Right renal pelvis (tissue), 4 donors: ENCODE data around the gene UBXN6. TPM values are rescaled to one million over a fixed set of nuclear protein-coding genes. Genes with fewer than 3 reads are reported as not detected.

ENCODE experiments used
- DNase-seq, 4 donors: peaks; one replicate each; pipeline ENCODE4 v3.0.0-alpha.2; 2013; ENCODE audit warnings: low read depth in 4 of 4, low spot score in 3 of 4, missing footprints in 1 of 4
- polyA plus RNA-seq, 4 donors: library from polyadenylated mRNA; unstranded; fragments of 120-200 nt; gene quantifications; one replicate each; pipeline ENCODE4 v1.2.1, GENCODE V29; 2013; ENCODE audit not compliant: insufficient read length in 4 of 4

UBXN6 gene
- polyA plus RNA-seq, 4 donors = 94.1 to 127 (median 100) TPM

DNA sequence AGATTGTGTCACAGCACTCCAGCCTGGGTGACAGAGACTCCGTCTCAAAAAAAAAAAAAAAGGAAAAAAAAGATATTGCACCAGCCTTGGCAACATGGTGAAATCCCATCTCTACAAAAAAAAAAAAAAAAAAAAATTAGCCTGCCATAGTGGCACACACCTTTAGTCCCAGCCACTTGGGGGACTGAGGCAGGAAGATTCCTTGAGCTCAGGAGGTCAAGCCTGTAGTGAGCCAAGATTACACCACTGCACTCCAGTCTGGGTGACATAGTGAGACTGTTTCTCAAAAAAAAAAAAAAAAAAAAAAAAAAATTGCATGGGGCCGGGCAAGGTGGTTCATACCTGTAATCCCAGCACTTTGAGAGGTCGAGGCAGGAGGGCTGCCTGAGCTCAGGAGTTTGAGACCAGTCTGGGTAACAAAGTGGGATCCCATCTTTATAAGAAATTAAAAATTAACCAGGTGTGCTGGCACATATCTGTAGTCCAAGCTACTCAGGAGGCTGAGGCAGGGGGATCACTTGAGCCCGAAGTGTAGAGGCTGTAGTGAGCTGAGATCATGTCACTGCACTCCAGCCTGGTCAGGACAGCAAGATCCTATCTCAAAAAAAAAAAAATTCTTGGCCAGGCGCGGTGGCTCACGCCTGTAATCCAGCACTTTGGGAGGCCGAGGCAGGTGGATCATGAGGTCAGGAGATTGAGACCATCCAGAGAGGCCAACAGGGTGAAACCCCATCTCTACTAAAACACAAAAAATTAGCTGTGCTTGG, 7.4 kb upstream of the UBXN6 start:
- DNase-seq = no peak

- peak in 2 of 4 donors; percentile 35 to 59 for DNase-seq
Measured at GRCh38 chr19:4456843-4457653, 546 bp downstream of the UBXN6 start.

GRCh38 chr19:4456476-4456842, 1.1 kb downstream of the UBXN6 start:
- DNase-seq = no peak

DNA sequence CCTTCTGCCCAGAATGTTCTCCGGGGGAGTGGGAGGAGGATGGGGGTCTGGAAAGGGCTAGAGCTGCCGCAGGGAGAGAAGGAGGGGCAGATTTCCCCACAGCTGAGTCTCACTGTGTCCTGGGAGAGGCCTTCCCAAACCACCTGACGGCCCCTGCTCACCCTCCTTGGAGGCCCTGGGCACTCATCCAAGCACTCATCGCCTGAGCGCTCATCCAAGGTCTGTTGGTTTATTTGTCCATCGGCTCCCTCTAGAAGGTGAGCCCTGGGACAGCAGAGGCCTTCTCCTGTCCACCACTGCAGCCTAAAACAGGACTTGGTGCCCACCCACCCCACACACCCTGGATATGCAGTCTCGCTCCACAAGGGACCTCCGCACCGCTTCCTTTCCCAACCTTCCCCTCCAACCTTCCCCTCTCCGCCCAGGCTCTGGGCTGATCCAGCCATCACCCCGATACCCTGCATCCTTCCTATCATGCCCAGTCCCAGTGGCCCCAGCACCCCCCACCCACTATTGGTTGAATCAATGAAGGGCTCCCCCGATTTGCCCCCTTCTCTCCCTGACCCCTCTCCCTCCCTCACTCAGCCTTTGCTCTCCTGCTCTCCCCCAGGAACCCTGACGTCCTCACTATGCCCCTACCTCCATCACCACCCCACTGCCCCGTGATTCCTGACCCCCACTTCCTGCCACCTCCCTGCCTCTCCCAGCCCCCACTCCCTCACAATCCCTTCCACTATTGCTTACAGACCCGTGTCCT, 1.7 kb downstream of the UBXN6 start:
- DNase-seq = peak in 2 of 4 donors; percentile 60 to 65

GRCh38 chr19:4454747-4455718, 2.6 kb downstream of the UBXN6 start:
- DNase-seq = no peak

GRCh38 chr19:4453232-4454179, 4.1 kb downstream of the UBXN6 start:
- DNase-seq = no peak

DNA sequence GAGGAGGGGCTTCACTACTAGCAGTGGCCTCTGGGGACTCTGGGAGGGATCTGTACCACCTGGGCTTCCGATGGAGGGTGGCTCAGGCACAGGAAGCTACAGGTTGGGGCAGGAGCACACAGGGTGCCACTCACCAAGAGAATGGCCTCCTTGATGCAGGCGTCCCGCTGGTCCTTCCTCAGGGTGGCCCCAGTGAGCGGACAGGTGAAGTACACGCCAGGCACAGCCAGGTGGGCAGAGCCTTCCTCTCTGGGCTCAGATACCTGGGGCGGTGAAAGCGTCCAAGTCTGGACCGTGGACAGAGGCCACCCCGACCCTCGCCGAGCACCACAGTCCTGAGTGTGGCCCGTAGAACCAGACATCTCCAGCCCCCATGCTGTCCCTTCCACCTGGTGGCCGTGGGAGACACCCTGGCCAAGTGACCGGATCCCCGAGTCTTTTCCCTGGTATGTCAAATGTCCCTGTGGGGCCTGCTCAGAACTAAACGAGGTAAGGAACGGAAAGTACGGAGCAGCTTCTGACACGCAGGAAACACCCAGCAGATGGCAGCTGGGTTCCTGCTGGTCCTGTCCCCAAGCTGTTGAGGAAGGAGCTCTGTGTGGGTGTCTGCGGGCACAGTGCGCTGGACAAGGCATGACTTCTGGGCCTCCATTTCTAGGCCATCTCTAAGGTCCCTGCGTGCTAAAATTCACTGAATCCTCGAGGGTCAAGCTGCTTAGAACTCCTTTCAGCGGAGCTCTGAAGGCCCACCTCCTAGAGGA, 5.2 kb downstream of the UBXN6 start:
- no peak for DNase-seq

DNA sequence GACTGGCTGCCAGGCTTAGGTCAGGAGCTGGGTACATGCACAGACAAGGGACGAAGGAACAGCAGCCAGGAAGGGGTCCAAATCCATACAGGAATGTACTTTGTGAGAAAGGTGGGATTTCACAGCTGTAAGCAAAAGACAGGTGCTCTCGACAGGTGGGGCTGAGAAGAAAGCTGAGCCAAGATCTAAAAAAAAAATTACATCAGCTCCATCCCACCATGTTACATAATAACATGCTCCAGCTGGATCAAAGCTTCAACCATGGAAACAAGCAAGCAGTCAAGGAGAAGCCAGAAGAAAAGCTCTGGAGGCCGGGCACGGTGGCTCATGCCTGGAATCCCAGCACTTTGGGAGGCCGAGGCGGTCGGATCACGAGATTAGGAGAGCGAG, 8.0 kb downstream of the UBXN6 start:
- no peak for DNase-seq

- DNase-seq = no peak
Measured at GRCh38 chr19:4449022-4449638, 8.5 kb downstream of the UBXN6 start.

DNA sequence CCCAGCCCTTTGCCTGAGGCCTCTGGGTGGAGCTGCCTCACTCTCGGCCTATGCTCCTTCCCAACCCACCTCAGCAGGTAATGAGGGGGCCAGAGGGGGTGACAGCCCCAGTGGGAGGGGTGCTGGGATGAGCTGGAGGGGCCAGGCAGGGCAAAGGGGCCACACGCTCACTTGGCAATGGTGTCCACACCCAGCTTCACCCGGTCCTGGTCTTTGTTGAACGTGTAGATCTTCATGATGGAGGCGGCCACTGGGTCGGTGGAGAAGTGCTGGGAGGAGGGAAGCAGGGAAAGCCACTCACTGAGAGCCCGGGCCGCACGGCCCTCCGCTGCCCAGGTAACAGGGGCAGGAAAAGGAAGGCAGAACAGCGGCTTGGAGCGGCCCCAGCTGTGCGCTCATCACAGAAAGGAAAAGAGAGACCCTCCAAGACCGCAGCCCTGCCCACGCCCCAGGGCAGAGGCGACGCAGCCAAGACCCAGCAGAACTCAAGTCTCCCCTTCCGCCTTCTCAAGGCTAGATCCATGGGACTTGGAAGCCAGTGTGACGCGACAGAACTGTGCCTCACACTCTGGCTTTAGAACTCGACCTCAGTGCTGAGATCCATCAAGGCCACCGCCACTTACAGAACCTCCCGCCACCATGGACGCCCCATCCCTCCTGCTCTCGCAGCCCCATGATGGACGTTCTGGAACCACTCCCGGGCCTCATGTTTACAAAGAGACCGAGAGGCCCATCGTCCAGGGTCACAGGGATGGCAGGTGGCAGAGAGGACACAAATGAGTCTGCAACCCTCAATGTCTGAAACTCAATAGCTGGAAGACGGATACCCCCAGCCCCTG, 9.2 kb downstream of the UBXN6 start:
- DNase-seq = no peak

GRCh38 chr19:4447327-4448146, 10.1 kb downstream of the UBXN6 start:
- no peak for DNase-seq

- no peak for DNase-seq
Measured at GRCh38 chr19:4446704-4447200, 10.8 kb downstream of the UBXN6 start.

GRCh38 chr19:4445963-4446703, 11.5 kb downstream of the UBXN6 start:
- DNase-seq = no peak

GRCh38 chr19:4444765-4445741, 12.5 kb downstream of the UBXN6 start:
- no peak for DNase-seq
